K562 (cell line): Measurements from ENCODE around the gene SBK1. TPM values are rescaled to one million over a fixed set of nuclear protein-coding genes. Genes with fewer than 3 reads are reported as not detected.
A peak's percentile ranks its signal among the peaks of the same experiment; 100 is the strongest.

Experiments used
- ATAC-seq: fragments of 200-7000 bp; cut with Tn5 transposase; 3 replicates; pipeline ENCODE4 v1.9.1; 2020; ENCODE audit warnings: moderate library complexity
- BruUV-seq: library from RNA; stranded (reverse); fragments of 400-500 nt; replicated peaks from 2 replicates; lab custom pipeline; 2021; lab: Mats Ljungman, UMichigan
- CTCF ChIA-PET: fragments of 300-600 bp; formaldehyde crosslinking; extraction: SDS; loops from one replicate; lab custom pipeline; 2021; ENCODE audit warnings: low intra/inter-chr PET ratio; lab: Yijun Ruan, JAX
- POLR2A ChIA-PET: fragments of 300-600, 350-650 bp; sonication (Branson Sonifier 250); formaldehyde crosslinking; extraction: SDS; loops from one replicate; lab custom pipeline; 2021; ENCODE audit warnings: antibody characterized with exemption, inconsistent platforms; lab: Yijun Ruan, JAX
- DNase-seq, 4 experiments: peaks; one replicate each; pipeline versions ENCODE4 v3.0.0 to v3.0.0-alpha.2; 2011 to 2018; ENCODE audit warnings: low spot score in 3 of 4, mixed read lengths in 3 of 4; ENCODE audit errors: extremely low read depth in 1 of 4
- FAIRE-seq: peaks from 2 replicates; lab custom pipeline; 2011; peaks lifted over from hg19 to GRCh38; lab: Jason Lieb, UNC
- H2AFZ ChIP-seq: 2 replicates; pipeline ENCODE4 v1.6.0; 2011; ENCODE audit warnings: low read depth, low read length, control low read depth, inconsistent platforms
- H3K27ac ChIP-seq: fragments of 200-600 bp; 3 replicates; pipeline ENCODE4 v1.8.0; 2011; ENCODE audit warnings: low read depth, mild to moderate bottlenecking, control low read depth, inconsistent platforms, low read length, moderate library complexity, mixed read lengths; ENCODE audit errors: extremely low read depth
- H3K27me3 ChIP-seq, 2 experiments: fragments of 300-600 bp in 1 of 2; 2 replicates in 1 of 2; 3 replicates in 1 of 2; pipeline versions ENCODE4 v1.6.0 to v1.8.0; 2011; ENCODE audit warnings: inconsistent platforms in 2 of 2, low read length in 2 of 2, mild to moderate bottlenecking in 1 of 2, mixed read lengths in 1 of 2, moderate library complexity in 1 of 2; ENCODE audit not compliant: control insufficient read depth in 2 of 2, insufficient read depth in 2 of 2
- H3K36me3 ChIP-seq: fragments of 300-600 bp; 3 replicates; pipeline ENCODE4 v1.8.0; 2011; ENCODE audit warnings: mild to moderate bottlenecking, low read length, inconsistent platforms; ENCODE audit not compliant: control insufficient read depth, insufficient read depth
- H3K4me1 ChIP-seq, 2 experiments: fragments of 200-600 bp in 1 of 2; replicated peaks in 1 of 2; 2 replicates in 1 of 2; 3 replicates in 1 of 2; pipeline versions ENCODE4 v1.5.1 to v1.8.0; 2011; ENCODE audit warnings: inconsistent platforms in 2 of 2, low read length in 2 of 2, mild to moderate bottlenecking in 1 of 2, mixed read lengths in 1 of 2, moderate library complexity in 1 of 2; ENCODE audit not compliant: control insufficient read depth in 2 of 2, insufficient read depth in 2 of 2
- H3K4me2 ChIP-seq: 2 replicates; pipeline ENCODE4 v1.6.1; 2011; ENCODE audit warnings: low read length, control low read depth, inconsistent platforms, mixed read lengths; ENCODE audit not compliant: insufficient read depth
- H3K4me3 ChIP-seq: fragments of 200-600 bp; sonication (generic), shearing (Covaris generic); 2 replicates; pipeline ENCODE4 v1.5.1; 2016; ENCODE audit warnings: control low read depth, inconsistent platforms
- H3K79me2 ChIP-seq: fragments of 200-600 bp; 3 replicates; pipeline ENCODE4 v1.8.0; 2011; ENCODE audit warnings: low read length, inconsistent platforms; ENCODE audit not compliant: control insufficient read depth, insufficient read depth
- H3K9ac ChIP-seq, 2 experiments: 2 replicates each; pipeline versions ENCODE4 v1.6.0 to v1.6.1; 2011; ENCODE audit warnings: low read depth in 2 of 2, low read length in 2 of 2, control low read depth in 1 of 2, inconsistent platforms in 1 of 2, mild to moderate bottlenecking in 1 of 2, mixed read lengths in 1 of 2; ENCODE audit not compliant: insufficient read depth in 1 of 2
- H3K9me1 ChIP-seq: one replicate; pipeline ENCODE4 v1.6.0; 2011; ENCODE audit warnings: inconsistent platforms, mild to moderate bottlenecking, low read length, moderate library complexity; ENCODE audit not compliant: control insufficient read depth, insufficient read depth
- H3K9me3 ChIP-seq: replicated peaks from 2 replicates; pipeline ENCODE4 v1.5.1; 2011; ENCODE audit warnings: low read depth, low read length, inconsistent platforms; ENCODE audit not compliant: control insufficient read depth, insufficient read depth
- H4K20me1 ChIP-seq: replicated peaks from 2 replicates; pipeline ENCODE4 v1.6.1; 2011; ENCODE audit warnings: low read length, inconsistent platforms, mixed read lengths; ENCODE audit not compliant: control insufficient read depth, insufficient read depth
- ZFP30 ChIP-seq: fragments of 250-450 bp; sonication (Bioruptor Pico); IDR thresholded peaks from 2 replicates; pipeline ENCODE4 v1.8.0; 2022; ENCODE audit warnings: moderate library complexity, mild to moderate bottlenecking, inconsistent platforms, borderline replicate concordance
- ZNF384 ChIP-seq: IDR thresholded peaks from 2 replicates; pipeline ENCODE4 v1.6.1; 2012; ENCODE audit warnings: low read depth, low read length, improper control_type of control experiment
- WGBS: fragments of 100-300 bp; shearing (Covaris generic); methylation state at CpG from one replicate; pipeline ENCODE4 v1.1.6; 2016; ENCODE audit warnings: low coverage, mixed read lengths; ENCODE audit not compliant: insufficient coverage; ENCODE audit errors: missing lambda C conversion rate; 5-methylcytosine and 5-hydroxymethylcytosine counted together
- in situ Hi-C: fragments of 300-500 bp; cut with MboI; formaldehyde crosslinking; loops from 4 replicates; pipeline ENCODE4 v1.15.0; 2018; ENCODE audit warnings: inconsistent platforms, mixed read lengths
- intact Hi-C: fragments of 100-400 bp; cut with micrococcal nuclease; formaldehyde crosslinking; loops from 2 replicates; pipeline ENCODE4 v1.14.2; 2022
- polyA plus RNA-seq, 8 experiments: library from polyadenylated mRNA; depleted of rRNA in 4 of 8; stranded (reverse) in 5 of 8; unstranded in 3 of 8; fragments of >200 nt; fragmentation: Nextera tagmentation in 2 of 8; fragmentation: Illumina TruSeq in 1 of 8; extraction: Ambion mirVana in 2 of 8; extraction: Trizol in 1 of 8; gene quantifications; 2 replicates each; pipeline versions ENCODE4 v1.2.1 to v1.2.3, GENCODE V29; 2011 to 2014; ENCODE audit warnings: inconsistent platforms in 1 of 8, missing spikeins in 1 of 8
- total RNA-seq, 7 experiments: library from RNA; depleted of rRNA in 6 of 7; stranded (reverse); fragments of >200 nt in 6 of 7; fragmentation: Illumina TruSeq in 2 of 7; extraction: Trizol in 2 of 7; gene quantifications; 2 replicates each; pipeline versions ENCODE4 v1.2.1 to v1.2.3, GENCODE V29; 2011 to 2021; ENCODE audit warnings: low replicate concordance in 1 of 7

SBK1 gene
- total and polyA plus RNA-seq, 9 of the 15 experiments (the other 6 are each of a cell fraction or from before 2014, with no cell fraction given), result 0.01 to 0.07 (median 0.03) TPM; not detected in 6

GRCh38 chr16:28279006-28279405 is 13.3 kb upstream of the SBK1 start:
- no peak for DNase-seq
- no peaks in the 10 kb centered on the region for H3K79me2 ChIP-seq
- no peak for FAIRE-seq
- 0 out of 2 replicates have a peak, but pooled peaks have one; percentile 28 for TF ChIP-seq ZNF384
- TF ChIP-seq ZFP30, result no peak
- H3K9me3 ChIP-seq, result no peaks in the 10 kb centered on the region; the same call in 1 of the 2 replicates
- peaks cover 25 to 62% of the 10 kb centered on the region in 2 experiments; a peak in 4 of 5 replicates for H3K27me3 ChIP-seq
- no peak for ATAC-seq
- H3K4me3 ChIP-seq, result no peak overlapping the region
- ChIA-PET POLR2A (interaction anchor here (1.8 kb wide), 1 partner anchor 13 kb away, joined by 4 read pairs; the partner anchor contains the start of gene SBK1), CTCF (interaction anchor here (1.1 to 3.3 kb wide), 2 partner anchors 37 to 274 kb away, joined by 3 to 38 read pairs; no protein-coding TSS in a partner anchor)
- no peaks in the 10 kb centered on the region; the same call in 1 of the 2 replicates for H4K20me1 ChIP-seq
- 13% methylated on average over 6 of the region's 6 CpGs for WGBS
- intact Hi-C loops, result loop anchor here (10.0 kb wide), 1 partner anchor 246 kb away; no protein-coding TSS in a partner anchor
- no peaks in the 10 kb centered on the region for H3K9me1 ChIP-seq
- peaks cover 4 to 14% of the 10 kb centered on the region in 2 experiments; a peak in 2 of 5 replicates for H3K4me1 ChIP-seq
- no peak overlapping the region for H3K9ac ChIP-seq
- BruUV-seq, result no TSS peak
- H3K36me3 ChIP-seq, result no peaks in the 10 kb centered on the region
- H2AFZ ChIP-seq, result no peak overlapping the region
- H3K27ac ChIP-seq, result no peak overlapping the region
- no peak overlapping the region for H3K4me2 ChIP-seq
- in situ Hi-C loops, result no loop called here
